ENCODE results near the gene HERC6. TPM values are rescaled to one million over a fixed set of nuclear protein-coding genes. Genes with fewer than 3 reads are reported as not detected.

The HERC6 gene
- total and polyA plus RNA-seq, 4 donors = 7.1 to 14.0 (median 10.0) TPM

DNA sequence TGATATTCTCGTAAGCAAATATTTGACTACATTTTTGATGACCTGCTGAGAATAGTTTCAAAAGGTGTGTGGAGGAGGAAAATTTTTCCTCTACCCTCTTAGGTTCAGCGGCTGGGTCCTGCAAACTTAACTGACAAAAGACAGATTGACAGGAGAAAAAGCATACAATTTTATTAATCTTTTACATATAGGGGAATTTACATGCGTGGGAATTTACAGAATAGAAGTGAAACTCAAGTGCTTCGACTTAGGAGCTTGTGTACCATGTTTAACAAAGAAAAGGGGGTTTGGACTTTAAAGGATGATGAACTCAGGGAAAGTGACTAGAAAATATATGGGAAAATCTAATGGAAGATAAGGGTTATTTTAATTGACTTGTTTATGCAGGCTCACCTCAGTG is 2.5 kb downstream of the HERC6 start:
- H3K27ac ChIP-seq (ENCODE audit: low read depth, low read length) = no peak overlapping the region
- no peak for DNase-seq (ENCODE audit: low read depth in 4 of 6, low spot score in 6 of 6)
- peaks cover 4% of the 10 kb centered on the region for H3K4me1 ChIP-seq (ENCODE audit: control insufficient read depth, insufficient read depth, low read length)
- no peak overlapping the region for H3K4me3 ChIP-seq (ENCODE audit: low read depth, low read length)
- 86% methylated on average over 1 of the region's 4 CpGs for WGBS (ENCODE audit: insufficient coverage)
- H3K9me3 ChIP-seq (ENCODE audit: control insufficient read depth, insufficient read depth, low read length) = no peaks in the 10 kb centered on the region
- no peaks in the 10 kb centered on the region for H3K27me3 ChIP-seq (ENCODE audit: control insufficient read depth, insufficient read depth, low read length)
- H3K36me3 ChIP-seq (ENCODE audit: control insufficient read depth, insufficient read depth, low read length) = no peaks in the 10 kb centered on the region

DNA sequence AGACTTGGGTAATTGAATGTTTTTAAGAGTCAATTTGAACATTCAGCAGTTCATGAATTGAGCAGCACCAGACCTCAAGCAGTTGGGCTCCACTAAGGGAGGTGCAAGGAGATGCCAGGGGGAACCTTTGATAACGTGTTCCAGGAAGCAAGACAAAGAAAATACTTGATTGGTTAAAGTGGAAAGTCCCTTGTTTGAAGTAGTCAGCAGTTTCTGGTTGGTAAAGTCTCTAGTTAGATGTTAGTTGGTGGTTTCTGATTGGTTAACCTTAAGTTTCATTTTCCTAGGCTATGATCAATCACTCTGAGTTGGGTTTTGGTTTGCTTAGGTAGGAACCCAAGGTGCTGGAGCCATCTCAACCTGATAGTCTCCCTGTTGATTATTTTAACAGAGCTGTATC is 4.0 kb downstream of the HERC6 start:
- no peak overlapping the region for H3K27ac ChIP-seq (ENCODE audit: low read depth, low read length)
- no peak overlapping the region for H3K4me3 ChIP-seq (ENCODE audit: low read depth, low read length)
- no peaks in the 10 kb centered on the region for H3K9me3 ChIP-seq (ENCODE audit: control insufficient read depth, insufficient read depth, low read length)
- DNase-seq (ENCODE audit: low read depth in 4 of 6, low spot score in 6 of 6) = no peak
- no peaks in the 10 kb centered on the region for H3K36me3 ChIP-seq (ENCODE audit: control insufficient read depth, insufficient read depth, low read length)
- 50% methylated on average over 1 of the region's 1 CpG for WGBS (ENCODE audit: insufficient coverage)
- no peaks in the 10 kb centered on the region for H3K27me3 ChIP-seq (ENCODE audit: control insufficient read depth, insufficient read depth, low read length)
- H3K4me1 ChIP-seq (ENCODE audit: control insufficient read depth, insufficient read depth, low read length) = peaks cover 4% of the 10 kb centered on the region

DNA sequence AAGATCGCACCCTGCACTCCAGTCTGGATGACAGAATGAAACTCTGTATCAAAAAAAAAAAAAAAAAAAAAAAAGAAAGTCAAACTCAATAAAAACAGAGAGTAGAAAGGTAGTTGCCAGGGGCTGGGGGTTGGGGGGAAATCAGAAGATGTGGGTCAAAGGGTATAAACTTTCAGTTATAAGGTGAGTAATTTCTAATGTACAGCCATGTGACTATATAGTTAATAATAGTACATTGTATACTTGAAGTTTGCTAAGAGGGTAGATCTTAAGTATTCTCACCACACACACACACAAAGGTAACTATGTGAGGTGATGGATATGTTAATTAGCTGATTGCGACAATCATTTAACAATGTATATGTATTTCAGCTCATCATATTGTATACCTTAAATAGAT is 11.5 kb downstream of the HERC6 start:
- no peak for DNase-seq (ENCODE audit: low read depth in 4 of 6, low spot score in 6 of 6)
- no CpG with 5 or more reads among the region's 2 CpGs for WGBS (ENCODE audit: insufficient coverage)
- no peak overlapping the region for H3K27ac ChIP-seq (ENCODE audit: low read depth, low read length)

DNA sequence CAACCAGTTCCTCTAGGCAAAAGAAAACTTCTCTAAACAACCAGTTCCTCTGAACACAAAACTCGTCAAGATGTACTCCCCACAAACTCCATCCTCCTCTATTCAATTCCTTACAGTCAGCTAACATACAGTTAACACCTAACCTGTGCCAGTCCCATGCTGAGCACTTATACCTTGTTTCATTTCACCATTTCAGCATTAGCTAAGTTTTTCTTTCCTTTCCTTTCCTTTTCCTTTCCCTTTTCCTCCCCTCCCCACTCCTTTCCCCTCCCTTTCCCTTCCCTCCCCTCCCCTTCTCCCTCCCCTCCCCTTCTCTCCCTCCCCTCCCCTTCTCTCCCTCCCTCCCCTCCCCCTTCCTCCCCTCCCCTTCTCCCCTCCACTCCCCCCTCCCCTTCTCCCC is 13.1 kb downstream of the HERC6 start:
- Histone ChIP-seq H3K4me3 (ENCODE audit: low read depth, low read length) (no peak overlapping the region), H3K27me3 (ENCODE audit: control insufficient read depth, insufficient read depth, low read length) (no peaks in the 10 kb centered on the region), H3K27ac (ENCODE audit: low read depth, low read length) (no peak overlapping the region), H3K4me1 (ENCODE audit: control insufficient read depth, insufficient read depth, low read length) (no peaks in the 10 kb centered on the region), H3K36me3 (ENCODE audit: control insufficient read depth, insufficient read depth, low read length) (no peaks in the 10 kb centered on the region), H3K9me3 (ENCODE audit: control insufficient read depth, insufficient read depth, low read length) (no peaks in the 10 kb centered on the region)
- WGBS (ENCODE audit: insufficient coverage) = 72% methylated on average over 1 of the region's 1 CpG
- DNase-seq (ENCODE audit: low read depth in 4 of 6, low spot score in 6 of 6) = no peak

More for the DNA sequence above, 11.5 kb downstream of the HERC6 start:
- Histone ChIP-seq H3K27me3 (ENCODE audit: control insufficient read depth, insufficient read depth, low read length) (no peaks in the 10 kb centered on the region), H3K4me1 (ENCODE audit: control insufficient read depth, insufficient read depth, low read length) (no peaks in the 10 kb centered on the region), H3K9me3 (ENCODE audit: control insufficient read depth, insufficient read depth, low read length) (no peaks in the 10 kb centered on the region), H3K36me3 (ENCODE audit: control insufficient read depth, insufficient read depth, low read length) (no peaks in the 10 kb centered on the region), H3K4me3 (ENCODE audit: low read depth, low read length) (no peak overlapping the region)

GRCh38 chr4:88396681-88397080 is 18.0 kb downstream of the HERC6 start:
- no peak overlapping the region for H3K27ac ChIP-seq (ENCODE audit: low read depth, low read length)
- no peak for DNase-seq (ENCODE audit: low read depth in 4 of 6, low spot score in 6 of 6)
- no peaks in the 10 kb centered on the region for H3K27me3 ChIP-seq (ENCODE audit: control insufficient read depth, insufficient read depth, low read length)
- no peak overlapping the region for H3K4me3 ChIP-seq (ENCODE audit: low read depth, low read length)
- no CpG with 5 or more reads among the region's 2 CpGs for whole genome bisulfite sequencing (ENCODE audit: insufficient coverage)
- no peaks in the 10 kb centered on the region for H3K4me1 ChIP-seq (ENCODE audit: control insufficient read depth, insufficient read depth, low read length)
- H3K9me3 ChIP-seq (ENCODE audit: control insufficient read depth, insufficient read depth, low read length) = no peaks in the 10 kb centered on the region
- no peaks in the 10 kb centered on the region for H3K36me3 ChIP-seq (ENCODE audit: control insufficient read depth, insufficient read depth, low read length)

DNA sequence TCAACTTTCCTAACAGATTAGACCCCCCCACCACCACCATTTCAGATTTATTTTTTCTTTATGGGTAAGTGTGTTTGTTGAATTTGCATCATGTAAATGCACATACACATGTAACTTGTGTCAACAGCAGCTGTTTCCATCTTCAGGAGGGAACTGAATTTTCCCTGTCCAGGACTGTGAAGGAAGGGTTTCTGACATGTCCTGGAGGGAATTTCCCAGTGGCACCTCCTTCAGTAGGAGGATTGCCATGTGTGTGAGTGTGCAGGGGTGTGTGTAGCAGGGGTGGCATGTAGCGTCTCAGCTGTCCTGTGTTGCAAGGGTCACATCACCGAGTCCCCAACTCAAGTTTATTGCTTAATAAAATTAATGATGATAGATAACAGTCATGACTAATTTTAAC is 19.7 kb downstream of the HERC6 start:
- Histone ChIP-seq H3K9me3 (ENCODE audit: control insufficient read depth, insufficient read depth, low read length) (no peaks in the 10 kb centered on the region), H3K4me3 (ENCODE audit: low read depth, low read length) (no peak overlapping the region), H3K27ac (ENCODE audit: low read depth, low read length) (no peak overlapping the region), H3K36me3 (ENCODE audit: control insufficient read depth, insufficient read depth, low read length) (no peaks in the 10 kb centered on the region), H3K27me3 (ENCODE audit: control insufficient read depth, insufficient read depth, low read length) (no peaks in the 10 kb centered on the region), H3K4me1 (ENCODE audit: control insufficient read depth, insufficient read depth, low read length) (no peaks in the 10 kb centered on the region)
- DNase-seq (ENCODE audit: low read depth in 4 of 6, low spot score in 6 of 6) = no peak
- no CpG with 5 or more reads among the region's 2 CpGs for WGBS (ENCODE audit: insufficient coverage)

- Histone ChIP-seq H3K27me3 (ENCODE audit: control insufficient read depth, insufficient read depth, low read length) (no peaks in the 10 kb centered on the region), H3K4me1 (ENCODE audit: control insufficient read depth, insufficient read depth, low read length) (no peaks in the 10 kb centered on the region), H3K36me3 (ENCODE audit: control insufficient read depth, insufficient read depth, low read length) (no peaks in the 10 kb centered on the region), H3K4me3 (ENCODE audit: low read depth, low read length) (no peak overlapping the region), H3K27ac (ENCODE audit: low read depth, low read length) (no peak overlapping the region), H3K9me3 (ENCODE audit: control insufficient read depth, insufficient read depth, low read length) (no peaks in the 10 kb centered on the region)
- no CpG with 5 or more reads among the region's 2 CpGs for WGBS (ENCODE audit: insufficient coverage)
- DNase-seq (ENCODE audit: low read depth in 4 of 6, low spot score in 6 of 6) = no peak
Measured at GRCh38 chr4:88409206-88409605, 30.6 kb downstream of the HERC6 start.

DNA sequence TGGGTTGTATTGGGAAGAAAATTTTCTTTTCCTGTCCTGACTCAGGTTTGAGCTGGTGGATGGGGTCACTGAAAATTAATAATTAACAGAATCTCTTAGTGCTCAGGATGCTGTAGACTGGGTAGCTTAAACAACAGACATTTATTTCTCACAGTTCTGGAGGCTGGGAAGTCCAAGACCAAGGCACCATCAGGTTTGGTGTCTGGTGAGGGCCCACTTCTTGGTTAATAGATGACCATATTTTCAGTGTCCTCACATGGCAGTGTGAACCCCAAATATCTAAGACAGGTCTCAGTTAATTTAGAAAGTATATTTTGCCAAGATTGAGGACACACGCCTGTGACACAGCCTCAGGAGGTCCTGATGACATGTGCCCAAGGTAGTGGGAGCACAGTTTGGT is 31.1 kb downstream of the HERC6 start:
- H3K9me3 ChIP-seq (ENCODE audit: control insufficient read depth, insufficient read depth, low read length) = no peaks in the 10 kb centered on the region
- no peaks in the 10 kb centered on the region for H3K36me3 ChIP-seq (ENCODE audit: control insufficient read depth, insufficient read depth, low read length)
- H3K4me1 ChIP-seq (ENCODE audit: control insufficient read depth, insufficient read depth, low read length) = no peaks in the 10 kb centered on the region
- no CpG with 5 or more reads among the region's 1 CpG for WGBS (ENCODE audit: insufficient coverage)
- no peaks in the 10 kb centered on the region for H3K27me3 ChIP-seq (ENCODE audit: control insufficient read depth, insufficient read depth, low read length)
- no peak overlapping the region for H3K4me3 ChIP-seq (ENCODE audit: low read depth, low read length)
- no peak for DNase-seq (ENCODE audit: low read depth in 4 of 6, low spot score in 6 of 6)
- no peak overlapping the region for H3K27ac ChIP-seq (ENCODE audit: low read depth, low read length)

DNA sequence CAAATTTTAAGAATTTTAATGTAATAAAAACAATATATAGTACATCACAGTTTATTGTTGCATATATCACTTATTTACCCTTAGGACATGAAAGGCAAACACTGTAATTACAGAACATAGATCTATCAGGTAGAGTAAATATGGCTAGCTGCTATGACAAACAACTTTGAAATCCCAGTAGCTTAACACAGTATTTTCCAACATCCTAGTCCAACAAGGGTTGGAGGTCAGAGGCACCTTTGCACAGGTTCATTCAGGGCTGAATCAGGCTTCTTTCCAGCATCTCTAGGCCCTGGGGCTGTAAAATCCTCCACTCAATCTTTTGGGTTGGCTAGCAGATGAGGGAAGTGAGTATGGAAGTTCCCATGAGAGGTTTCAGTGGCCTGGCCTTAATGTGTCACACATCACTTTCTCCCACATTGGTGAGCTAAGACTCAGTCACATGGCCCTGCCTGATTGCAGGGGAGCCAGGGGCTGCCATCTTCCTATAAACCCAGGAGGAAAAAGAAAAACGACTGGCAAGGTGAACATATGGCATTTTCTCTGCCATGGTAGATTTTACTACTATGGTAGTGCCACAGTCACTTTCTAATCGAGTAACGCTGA is 32.9 kb downstream of the HERC6 start:
- no CpG with 5 or more reads among the region's 3 CpGs for WGBS (ENCODE audit: insufficient coverage)
- no peak for DNase-seq (ENCODE audit: low read depth in 4 of 6, low spot score in 6 of 6)
- Histone ChIP-seq H3K27me3 (ENCODE audit: control insufficient read depth, insufficient read depth, low read length) (no peaks in the 10 kb centered on the region), H3K9me3 (ENCODE audit: control insufficient read depth, insufficient read depth, low read length) (no peaks in the 10 kb centered on the region), H3K36me3 (ENCODE audit: control insufficient read depth, insufficient read depth, low read length) (no peaks in the 10 kb centered on the region), H3K4me3 (ENCODE audit: low read depth, low read length) (no peak overlapping the region), H3K4me1 (ENCODE audit: control insufficient read depth, insufficient read depth, low read length) (no peaks in the 10 kb centered on the region), H3K27ac (ENCODE audit: low read depth, low read length) (no peak overlapping the region)

DNA sequence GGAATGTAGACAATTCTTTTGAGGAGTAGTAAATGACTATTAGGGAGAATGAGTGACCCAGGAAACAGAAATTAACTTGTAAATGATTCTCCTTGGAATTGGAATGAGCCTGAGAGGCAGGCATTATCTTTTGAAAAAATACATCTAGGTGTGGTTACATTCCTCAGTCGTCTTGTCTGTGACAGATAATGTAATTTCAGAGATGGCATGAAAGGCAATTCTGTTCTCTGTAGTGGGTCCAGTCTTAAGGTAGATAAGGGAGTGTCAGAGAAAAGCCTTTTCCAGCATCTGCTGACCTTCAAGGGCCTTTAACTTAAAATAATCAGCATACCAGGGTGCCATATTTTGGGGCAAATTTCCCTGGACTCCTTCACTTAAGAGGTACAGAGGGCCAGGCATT is 35.1 kb downstream of the HERC6 start:
- Histone ChIP-seq H3K27ac (ENCODE audit: low read depth, low read length) (no peak overlapping the region), H3K36me3 (ENCODE audit: control insufficient read depth, insufficient read depth, low read length) (no peaks in the 10 kb centered on the region), H3K4me3 (ENCODE audit: low read depth, low read length) (no peak overlapping the region), H3K27me3 (ENCODE audit: control insufficient read depth, insufficient read depth, low read length) (no peaks in the 10 kb centered on the region), H3K9me3 (ENCODE audit: control insufficient read depth, insufficient read depth, low read length) (no peaks in the 10 kb centered on the region), H3K4me1 (ENCODE audit: control insufficient read depth, insufficient read depth, low read length) (no peaks in the 10 kb centered on the region)
- DNase-seq (ENCODE audit: low read depth in 4 of 6, low spot score in 6 of 6) = no peak
- WGBS (ENCODE audit: insufficient coverage) = 67% methylated on average over 1 of the region's 1 CpG

Measured in spinal cord (tissue), 10 donors.